Heart left ventricle (tissue), 13 donors: Measurements from ENCODE around the gene CTAGE6.

ENCODE experiments used
- CTCF ChIP-seq, 12 donors: fragments of 200-600 bp; sonication (generic) in 4 of 12; IDR thresholded peaks; one replicate each; pipeline versions ENCODE4 v1.5.0 to v1.8.0; 2018 to 2022; ENCODE audit warnings: antibody characterized with exemption in 12 of 12, mild to moderate bottlenecking in 5 of 12
- POLR2A ChIP-seq, 2 donors: fragments of 450-650 bp; IDR thresholded peaks; one replicate each; pipeline ENCODE4 v1.6.1; 2017; ENCODE audit warnings: antibody characterized with exemption in 2 of 2, mild to moderate bottlenecking in 2 of 2, moderate library complexity in 2 of 2
- donor health status: ischemic (EF 13 %, LVEDD 7.1; RV severe dilation, severe dysfunction).
- donor health status: DM: no; HTN: yes; CAD: no.
- donor health status: DM: no; HTN: no; CAD: no.
- donor health status: ischemic (EF 25% LVEDD 6.9; RV normal size, moderate dysfunction).
- donor health status: ischemic (EF 25% LVEDD 5.7; RV mildly dilated, moderate dysfunction).
- donor health status: ischemic (EF 35%, LVEDD 5.7; RV mildly dilated, moderate dysfunction).
- donor health status: nonischemic (EF 11% LVEDD 7.7; RV severe dilation, severe dysfunction).
- donor health status: DM: yes; HTN: yes; CAD: no.
- donor health status: PGD.
- donor health status: ischemic (EF 29% LVEDD 5.4; RV normal size, mild dysfunction).
- donor health status: nonischemic (EF 23%, LVEDD 6.1; RV moderate dilation, normal function).

- no peak for TF ChIP-seq CTCF (IDR thresholded peaks at IDR 0.05)
- TF ChIP-seq POLR2A (IDR thresholded peaks at IDR 0.05): no peak
Observed at GRCh38 chr7:143733876-143734275, 23.6 kb downstream of the CTAGE6 start.
